ENCODE results near the gene LEO1. TPM values are rescaled to one million over a fixed set of nuclear protein-coding genes. Genes with fewer than 3 reads are reported as not detected.
A peak's percentile ranks its signal among the peaks of the same experiment; 100 is the strongest.

Gene LEO1
- total and polyA plus RNA-seq, 10 of the 15 experiments (the other 5 are each of a cell fraction or from before 2014, with no cell fraction given): 13.6 to 50.6 (median 32.4) TPM

GRCh38 chr15:51971375-51972133 lies at the start of gene LEO1 (continued):
- TF ChIP-seq ZBTB11 (CRISPR knock-in tag; IDR thresholded peaks at IDR 0.05): no peak
- TF ChIP-seq NFYB (IDR thresholded peaks at IDR 0.05; ENCODE audit: insufficient read depth, low read depth, low read length): no peak
- no peak for TF ChIP-seq ZNF622 (IDR thresholded peaks at IDR 0.05)
- TF ChIP-seq SPI1 (IDR thresholded peaks at IDR 0.05; ENCODE audit: borderline replicate concordance, insufficient read depth, low read depth, low read length): no peak
- peak; percentile 85 for TF ChIP-seq PML (IDR thresholded peaks at IDR 0.05; ENCODE audit: low read length)
- no peak for TF ChIP-seq SUPT20H (IDR thresholded peaks at IDR 0.05; ENCODE audit: borderline replicate concordance, control insufficient read depth, low read depth, low read length)
- no peak for TF ChIP-seq ZNF592 (IDR thresholded peaks at IDR 0.05)
- 0 out of 2 replicates have a peak, but pooled peaks have one; percentile 41 for TF ChIP-seq EED (IDR thresholded peaks at IDR 0.05; ENCODE audit: low read depth)
- no peak for TF ChIP-seq TARDBP (IDR thresholded peaks at IDR 0.05; ENCODE audit: borderline replicate concordance)
- no peak for TF ChIP-seq USF2 (IDR thresholded peaks at IDR 0.05; ENCODE audit: borderline replicate concordance, low read depth, low read length)
- no peak for TF ChIP-seq CEBPZ (IDR thresholded peaks at IDR 0.05; ENCODE audit: low read depth, low read length)
- TF ChIP-seq STAT3 (IDR thresholded peaks at IDR 0.05; ENCODE audit: low read depth, low read length): no peak
- TF ChIP-seq ZZZ3 (IDR thresholded peaks at IDR 0.05; ENCODE audit: control insufficient read depth, insufficient read length, low read depth): no peak
- no peak for TF ChIP-seq SREBF1 (IDR thresholded peaks at IDR 0.05; ENCODE audit: low read length)
- TF ChIP-seq HDGF (IDR thresholded peaks at IDR 0.05): peak; percentile 62; the same call in 1 of the 2 replicates
- no peak for TF ChIP-seq USF1 (IDR thresholded peaks at IDR 0.05; ENCODE audit: borderline replicate concordance, extremely low read length, insufficient read depth, low read depth, low read length)
